ENCODE data around the gene C1D.
A peak's percentile ranks its signal among the peaks of the same experiment; 100 is the strongest.

The C1D gene

DNA sequence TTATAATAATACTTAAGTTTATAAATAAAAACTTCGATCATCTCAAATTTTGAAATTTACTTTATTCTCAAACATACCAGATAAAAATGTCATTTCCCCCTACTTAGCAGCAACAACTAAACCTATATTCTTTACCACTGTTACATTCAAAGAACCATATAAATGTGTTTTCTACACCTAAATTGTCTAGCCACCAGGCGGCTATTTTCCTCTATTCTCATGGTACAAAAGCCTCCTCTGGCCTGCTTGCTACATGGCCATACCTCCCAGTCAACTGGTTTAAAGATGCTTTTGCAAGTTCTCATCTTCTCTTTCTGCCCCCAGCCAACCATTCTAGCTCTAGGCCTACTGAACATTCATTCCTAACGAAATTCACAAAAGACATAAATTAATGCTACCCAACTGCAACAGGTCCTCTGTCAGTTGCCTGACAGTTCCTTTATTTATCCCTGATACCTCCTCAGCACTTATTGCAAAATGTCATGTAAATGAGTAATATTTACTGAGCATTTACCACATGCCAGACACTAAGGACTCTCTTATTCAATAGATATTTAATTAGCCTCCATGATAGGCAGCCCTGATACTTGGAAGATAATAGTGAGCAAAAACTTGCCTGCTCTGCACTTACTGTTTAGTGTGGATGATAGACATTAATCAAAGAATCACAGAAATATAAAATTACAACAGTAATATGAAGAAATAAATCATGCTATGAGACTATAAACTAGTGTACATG lies 5.0 kb downstream of the C1D start:
- DNase-seq: no peak

DNA sequence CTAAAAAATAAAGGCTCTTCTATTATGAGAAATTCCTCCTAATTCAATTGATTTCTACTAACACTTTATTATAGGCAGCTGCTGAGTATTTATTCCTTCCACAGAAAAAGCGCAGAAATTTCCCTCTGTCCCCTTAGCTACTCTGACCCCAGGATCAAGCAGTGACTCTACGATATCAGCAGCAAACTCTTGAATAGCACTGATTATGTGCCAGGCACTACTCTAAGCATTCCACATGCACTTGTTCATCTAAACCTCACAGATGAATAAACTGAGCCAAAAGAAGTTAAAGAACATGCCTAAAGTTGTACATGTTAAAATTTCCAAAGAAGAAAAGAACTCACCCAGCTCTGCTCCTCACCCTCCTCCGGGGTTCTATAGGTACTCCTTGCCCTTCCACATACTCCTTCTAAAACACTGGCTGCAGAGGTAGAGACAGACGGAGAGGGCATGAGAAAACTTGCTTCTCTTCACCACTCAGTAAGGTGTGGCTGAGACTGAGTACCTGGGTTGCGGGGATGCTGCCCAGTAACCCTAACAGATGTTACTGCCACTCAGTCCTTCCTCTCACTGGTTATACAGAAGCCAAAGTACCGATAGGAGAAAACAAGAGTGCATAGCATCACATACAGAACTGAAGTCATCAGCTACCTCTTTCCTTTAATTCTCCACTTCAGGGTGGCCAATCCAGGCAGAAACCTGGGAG lies 9.9 kb downstream of the C1D start:
- no peak for DNase-seq

DNA sequence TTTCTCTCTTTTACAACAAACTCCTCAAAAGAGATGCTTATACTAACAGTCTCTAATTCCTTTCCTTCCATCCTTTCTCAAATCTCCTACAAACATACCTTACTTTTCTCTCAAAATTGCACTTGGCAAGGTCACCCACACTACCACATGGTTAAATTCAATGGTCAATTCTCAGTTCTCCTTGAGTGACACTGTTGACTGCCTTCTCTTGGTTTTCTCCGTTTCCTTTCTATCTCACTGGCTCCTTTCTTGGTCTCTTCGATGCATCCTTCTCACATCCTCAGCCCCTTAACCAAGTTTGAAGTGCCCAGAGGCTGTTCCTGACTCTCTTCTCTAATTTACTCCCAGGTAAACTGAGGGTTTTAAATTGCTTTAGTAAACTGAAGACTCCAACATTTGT lies 12.5 kb downstream of the C1D start:
- no peak for DNase-seq

DNA sequence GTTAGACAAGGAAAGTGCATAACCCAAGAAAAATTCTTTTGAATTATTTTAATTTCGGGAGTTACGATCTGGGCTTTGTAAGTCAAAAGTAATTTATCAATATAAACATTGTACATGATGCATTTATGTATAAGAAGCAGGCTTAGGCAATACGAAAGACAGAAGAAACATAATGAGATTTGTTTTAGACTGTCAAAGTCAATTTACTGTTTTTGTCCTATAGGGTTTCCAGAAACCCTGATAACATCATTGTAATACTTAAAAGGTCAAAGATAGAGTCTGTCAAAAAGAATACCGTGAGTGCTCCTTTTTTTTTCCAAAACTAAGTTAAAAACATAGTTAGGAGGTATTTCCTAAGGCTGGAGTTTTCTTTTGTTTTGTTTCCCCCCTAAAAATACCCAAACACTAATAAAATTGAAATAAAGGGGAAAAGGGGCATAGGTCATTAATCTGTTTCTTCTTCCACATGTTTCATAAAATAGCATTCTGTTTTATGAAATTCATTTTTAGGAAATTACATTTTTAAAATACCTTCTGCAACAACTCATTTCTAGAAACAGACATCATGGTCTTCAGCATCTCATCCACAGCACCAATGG lies 16.1 kb downstream of the C1D start:
- DNase-seq: no peak

DNA sequence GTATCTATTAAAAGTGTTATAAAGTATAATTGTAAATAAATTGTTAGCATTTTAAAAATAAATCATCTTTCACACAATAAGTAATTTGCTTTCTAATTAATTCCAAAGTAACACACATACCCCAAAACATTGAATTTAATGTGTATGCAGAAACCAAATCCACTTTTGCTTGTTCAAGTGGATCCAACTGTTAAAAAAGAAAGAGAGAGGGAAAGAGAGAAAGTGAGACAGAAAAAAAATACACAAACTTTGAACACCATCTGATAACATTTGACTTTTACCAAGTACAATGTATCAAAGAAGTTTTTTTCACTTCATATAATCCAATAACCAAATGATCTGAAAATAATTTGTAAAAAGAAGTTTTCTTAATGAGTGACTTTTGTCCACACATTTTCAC lies 16.6 kb downstream of the C1D start:
- DNase-seq: no peak

DNA sequence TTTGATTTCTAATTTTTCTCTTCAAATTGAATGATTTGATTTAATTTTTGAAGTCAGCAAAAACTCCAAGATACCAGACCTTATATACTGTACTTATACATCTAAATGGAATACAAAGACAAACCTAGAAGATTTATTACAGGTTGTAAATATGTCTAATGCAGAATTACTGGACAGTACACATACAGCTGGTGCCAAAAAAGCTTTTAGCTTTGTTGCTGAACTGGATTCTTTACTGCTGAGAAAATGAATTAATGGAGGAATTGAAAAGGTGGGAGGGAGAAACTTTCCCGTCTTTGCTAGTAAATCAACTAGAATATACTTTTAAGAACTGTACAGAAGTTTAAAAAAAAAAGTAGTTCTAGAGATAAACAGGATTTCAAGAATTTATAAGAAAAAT lies 17.5 kb downstream of the C1D start:
- no peak for DNase-seq

DNA sequence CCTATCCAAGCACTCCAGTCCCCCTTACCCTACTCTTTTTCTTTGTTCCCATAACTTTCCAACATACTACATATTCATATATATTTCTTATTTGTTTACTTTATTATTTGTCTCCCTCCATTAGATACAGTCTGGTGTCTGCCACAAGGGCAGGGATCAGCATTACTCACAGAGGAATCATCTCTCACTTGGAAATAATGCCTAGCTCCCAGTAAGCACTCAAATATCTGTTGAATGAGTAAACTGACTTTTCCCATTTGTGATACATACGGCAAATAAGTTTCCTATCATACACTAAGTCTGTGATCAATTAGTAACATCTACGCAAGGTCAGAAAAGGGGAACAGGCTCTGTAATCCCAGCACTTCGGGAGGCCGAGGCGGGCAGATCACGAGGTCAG lies 18.7 kb downstream of the C1D start:
- no peak for DNase-seq

DNA sequence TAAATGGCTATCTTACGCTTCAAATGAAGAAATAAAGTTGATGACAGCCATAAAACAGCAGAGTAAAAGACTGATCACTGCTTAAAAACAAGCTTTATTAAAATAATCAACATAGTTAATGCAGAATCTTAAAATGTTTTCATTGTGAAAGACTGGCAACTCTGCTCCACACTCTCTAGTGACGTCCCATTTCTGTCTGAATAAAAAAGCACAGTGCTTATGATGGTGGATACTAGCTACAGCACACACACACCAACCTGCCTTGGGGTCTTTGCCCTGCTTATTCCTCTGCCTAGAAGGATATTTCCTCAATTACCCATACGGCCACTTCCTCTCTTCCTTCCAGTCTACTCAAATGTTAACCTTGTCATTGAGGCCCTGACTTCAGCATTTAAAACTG lies 19.1 kb downstream of the C1D start:
- no peak for DNase-seq

DNA sequence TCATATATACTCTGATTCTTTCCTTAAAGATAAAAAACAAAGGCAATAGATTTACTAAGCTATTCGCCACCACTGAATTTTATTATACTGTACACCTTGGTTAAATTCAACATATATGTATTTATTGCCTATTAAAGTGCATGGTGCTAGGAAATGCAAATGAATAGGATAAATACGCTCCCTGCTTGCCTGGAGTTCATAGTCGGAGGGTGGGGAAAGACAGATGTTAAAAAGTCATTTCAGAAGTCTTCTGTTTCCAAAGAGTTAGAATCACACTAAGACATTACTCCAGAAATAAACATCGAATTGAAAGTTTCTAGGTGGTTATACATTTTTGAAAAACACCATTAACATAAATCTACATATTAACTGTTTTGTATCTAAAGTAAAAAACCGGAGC lies 19.8 kb downstream of the C1D start:
- DNase-seq: no peak

DNA sequence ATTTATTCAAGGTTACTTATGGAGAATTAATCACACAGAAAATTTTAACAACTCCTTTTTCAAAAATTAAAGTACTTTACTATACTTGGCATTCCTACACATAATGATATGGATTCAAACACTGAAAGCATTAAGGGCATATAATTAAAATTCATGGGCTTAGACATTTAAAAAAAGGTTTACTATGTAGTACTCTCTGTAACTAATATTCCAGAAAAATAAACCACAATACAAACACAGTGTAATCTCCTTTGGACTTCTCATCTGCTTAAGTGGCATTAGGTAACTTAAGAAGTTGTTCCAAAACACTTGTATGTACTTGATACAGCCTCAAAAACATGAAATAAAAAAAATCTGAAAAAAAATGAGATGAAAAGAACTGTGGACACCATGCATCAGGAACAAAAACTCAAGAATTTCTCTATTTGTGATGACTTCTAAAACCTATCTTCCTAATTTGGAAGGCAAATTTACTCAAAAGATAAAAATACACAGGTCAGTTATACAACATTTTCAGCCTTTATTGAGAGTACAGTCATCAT lies 21.0 kb downstream of the C1D start:
- no peak for DNase-seq

DNA sequence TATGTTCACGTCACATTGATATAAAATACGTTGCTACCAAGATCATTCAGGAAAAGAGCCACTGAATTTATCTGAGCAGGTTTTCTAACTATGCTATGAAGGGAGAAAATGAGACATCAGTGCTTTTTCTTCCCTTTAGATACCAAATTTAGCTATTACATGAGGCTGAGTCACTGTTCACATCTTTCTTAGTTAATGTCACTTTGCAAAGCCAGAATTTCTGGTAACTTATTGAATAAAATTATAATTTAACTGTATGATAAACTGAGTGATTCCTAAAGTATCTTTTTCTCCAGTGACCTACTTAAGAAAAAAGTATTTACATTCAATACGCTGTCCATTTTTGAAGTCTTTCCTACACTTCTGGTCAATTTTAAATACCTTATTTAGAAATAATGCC lies 22.7 kb downstream of the C1D start:
- no peak for DNase-seq

DNA sequence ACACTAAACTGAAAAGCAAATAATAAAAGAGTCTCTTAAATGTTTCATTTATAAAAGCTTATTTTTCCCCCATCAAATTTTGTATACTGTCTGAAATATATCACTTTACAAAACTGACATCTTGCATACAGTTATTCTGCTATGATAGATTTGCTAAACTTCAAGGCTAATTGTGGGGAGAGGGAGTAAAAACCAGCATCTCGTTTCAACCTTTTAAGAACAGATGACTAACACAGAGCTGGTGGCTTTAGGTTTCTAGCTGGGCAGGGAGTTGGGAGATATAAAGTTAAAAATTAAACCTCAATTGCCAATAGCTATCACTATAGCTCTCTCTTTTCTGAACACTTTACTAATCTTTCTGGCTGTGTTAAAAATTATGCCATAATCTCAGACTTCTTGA lies 23.5 kb downstream of the C1D start:
- DNase-seq: no peak

DNA sequence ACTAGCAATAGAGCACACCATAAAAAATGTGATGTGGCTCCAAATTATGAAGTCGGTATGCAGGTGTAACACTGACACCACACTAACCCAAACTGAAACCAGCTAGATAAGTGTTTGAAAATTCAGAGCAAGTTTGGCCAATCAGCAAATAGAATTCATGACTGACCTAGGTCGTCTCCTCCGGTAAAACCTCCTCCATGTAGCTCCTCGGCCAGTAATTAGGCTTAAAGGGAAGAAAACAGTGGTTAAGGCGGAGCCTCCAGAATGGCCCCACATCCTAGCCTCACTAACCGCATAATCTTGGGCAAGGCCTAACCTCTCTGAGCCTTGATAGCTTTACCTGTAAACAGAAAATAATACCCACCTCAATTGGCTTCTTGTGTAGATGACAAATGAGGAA lies 30.1 kb downstream of the C1D start:
- no peak for DNase-seq

DNA sequence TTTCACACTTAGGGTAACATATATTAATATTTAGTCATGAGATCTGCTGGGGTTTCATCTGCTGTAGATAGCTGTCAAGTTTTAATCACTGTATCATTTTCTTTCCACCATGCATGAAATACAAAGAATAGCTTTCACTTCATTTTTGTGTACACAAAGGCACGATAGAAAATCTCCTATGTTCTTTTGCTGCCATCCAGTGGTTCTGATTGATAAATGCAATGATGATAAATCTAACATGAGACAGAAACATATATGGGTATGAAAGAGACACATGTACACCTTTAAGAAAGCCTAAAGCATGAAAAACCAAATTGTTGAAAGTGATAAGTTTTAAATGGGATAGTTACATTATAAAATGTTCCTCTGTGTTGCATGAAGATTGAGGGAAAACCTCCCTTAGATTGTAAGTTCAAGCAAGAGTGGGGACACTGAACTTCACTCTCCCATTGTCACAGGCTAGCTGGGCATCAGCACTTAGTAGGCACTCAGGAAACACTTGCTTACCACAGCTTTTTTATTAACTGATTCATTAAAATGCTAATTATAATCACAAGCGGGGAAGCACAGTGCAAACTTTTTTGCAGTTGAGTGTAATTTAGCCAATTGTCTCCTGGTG lies 31.2 kb downstream of the C1D start:
- peak; percentile 54 for DNase-seq

DNA sequence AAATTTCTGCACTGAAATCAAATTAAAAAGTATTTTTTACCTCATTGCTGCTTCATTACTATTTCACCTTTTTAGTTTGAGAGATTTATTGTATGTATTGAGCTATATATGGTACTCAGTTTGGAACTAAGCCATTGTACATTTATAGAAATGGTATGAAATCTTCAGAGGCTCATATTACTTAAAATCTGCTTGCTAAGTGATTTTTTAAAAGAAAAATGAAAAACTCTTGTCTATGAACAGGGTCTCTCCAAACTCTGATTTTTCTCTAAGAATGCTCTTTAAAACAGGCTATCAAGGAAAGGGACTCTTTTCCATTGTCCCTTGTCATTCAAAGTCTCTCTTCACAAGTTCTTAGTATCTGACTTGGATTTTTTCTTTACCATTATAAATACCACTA lies 31.8 kb downstream of the C1D start:
- DNase-seq: no peak

DNA sequence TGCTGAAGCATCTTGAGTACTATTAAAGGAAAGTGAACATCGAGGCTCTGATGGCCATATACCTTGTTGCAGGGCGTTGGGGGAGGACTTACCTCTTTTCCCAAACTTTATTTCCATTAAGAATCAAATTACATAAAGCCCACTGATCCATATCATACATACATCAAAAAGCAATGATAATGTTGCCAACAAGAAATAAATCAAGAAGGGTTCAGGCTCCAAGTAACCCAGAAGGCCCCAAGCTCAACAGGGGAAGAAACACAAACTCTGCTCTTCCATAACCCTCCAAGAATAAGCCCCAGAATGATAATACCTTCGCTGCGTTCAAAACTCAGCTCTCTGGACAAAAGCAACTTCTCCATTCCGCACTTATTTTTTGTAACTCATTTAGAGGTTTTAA lies 32.3 kb downstream of the C1D start:
- no peak for DNase-seq

DNA sequence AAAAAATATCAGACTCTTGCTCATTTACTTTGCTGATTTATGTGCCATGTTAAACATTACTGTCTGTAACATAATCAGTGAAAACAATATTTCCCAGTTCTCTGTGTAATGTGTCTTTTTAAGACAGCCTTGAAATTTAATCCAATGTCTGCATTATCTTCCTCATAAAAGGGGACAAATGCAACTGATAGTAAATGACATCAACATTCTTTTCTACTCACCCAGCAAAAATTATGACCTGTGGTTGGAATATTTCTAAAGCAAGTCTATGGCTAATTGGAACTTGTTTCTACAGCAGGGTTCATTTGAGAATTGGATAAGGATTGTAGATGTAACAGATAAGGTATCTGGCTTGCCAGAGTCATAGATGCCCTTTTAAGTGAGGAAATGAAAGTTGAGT lies 34.8 kb downstream of the C1D start:
- DNase-seq: no peak

DNA sequence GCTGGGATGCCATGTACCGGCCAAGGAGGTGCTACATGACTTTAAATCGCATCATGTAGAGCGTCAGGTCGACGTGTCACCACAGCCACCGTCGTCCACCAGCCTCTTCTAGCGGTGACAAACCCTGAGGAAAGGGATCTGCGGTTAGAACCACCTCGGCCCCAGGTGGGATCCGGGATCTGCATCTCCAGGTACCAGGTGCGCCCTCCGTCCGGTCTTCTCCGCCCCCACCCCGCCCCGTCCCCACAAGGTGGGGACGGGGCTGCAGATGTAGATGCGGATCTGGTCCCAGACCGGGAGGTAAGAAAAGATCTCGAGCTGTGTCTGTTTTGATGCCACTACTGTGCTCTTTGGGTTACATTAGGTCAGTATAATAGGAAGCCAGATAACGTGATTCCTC lies 38.4 kb downstream of the C1D start:
- no peak for DNase-seq

DNA sequence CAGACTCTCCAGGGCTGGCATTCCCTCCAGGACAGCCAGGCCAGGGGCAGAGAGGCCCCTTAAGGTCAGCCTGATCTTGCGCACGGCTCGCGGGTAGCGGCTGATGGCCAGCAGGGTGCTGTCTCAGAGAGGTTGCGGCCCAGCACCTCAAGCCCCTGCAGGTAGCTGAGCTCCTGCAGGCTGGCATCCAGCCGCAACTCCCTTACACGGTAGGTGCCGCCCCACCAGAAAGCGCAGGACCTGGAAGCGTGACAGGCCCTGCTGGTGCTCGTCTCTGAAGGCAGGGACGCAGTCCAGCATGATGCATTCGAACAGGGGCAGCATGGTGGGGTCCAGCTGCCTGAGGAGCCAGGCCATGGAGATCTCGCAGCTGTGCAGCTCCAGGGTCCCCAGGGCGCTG lies 38.9 kb downstream of the C1D start:
- DNase-seq: no peak

DNA sequence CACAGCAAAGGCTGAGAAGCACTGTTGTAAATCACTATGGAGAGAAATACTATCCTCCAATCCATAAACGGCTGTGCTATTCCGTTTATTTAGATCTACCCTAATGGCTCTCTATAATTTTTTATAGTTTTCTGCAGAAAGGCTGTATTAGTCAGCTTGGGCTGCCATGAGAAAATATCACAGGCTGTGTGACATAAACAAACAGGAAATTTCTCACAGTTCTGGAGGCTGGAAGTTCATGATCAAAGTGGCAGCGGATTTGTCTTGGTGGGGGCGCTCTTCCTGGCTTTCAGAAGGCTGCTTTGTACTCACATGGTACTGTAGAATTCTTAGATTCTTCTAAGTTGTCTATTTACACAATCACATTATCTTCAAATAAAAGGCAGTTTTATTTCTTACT lies 44.1 kb downstream of the C1D start:
- DNase-seq: no peak

DNA sequence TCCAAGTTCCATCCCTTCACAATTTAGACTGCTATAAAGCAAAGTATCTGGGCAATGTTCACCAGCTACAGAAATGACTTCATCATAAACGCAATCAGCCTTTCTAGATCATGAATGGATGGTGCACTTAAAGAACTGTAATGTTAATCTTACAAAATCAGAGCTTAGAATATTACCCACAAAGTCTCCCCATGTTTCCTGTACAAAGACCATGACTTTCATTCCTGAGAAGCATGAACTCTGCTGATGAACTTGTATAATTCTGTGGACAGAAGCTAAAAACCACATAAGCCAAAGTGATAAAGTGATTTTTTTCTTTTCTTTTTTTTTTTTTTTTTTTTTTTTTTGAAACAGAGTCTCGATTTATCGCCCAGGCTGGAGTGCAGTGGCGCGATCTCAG lies 53.3 kb downstream of the C1D start:
- DNase-seq: no peak

DNA sequence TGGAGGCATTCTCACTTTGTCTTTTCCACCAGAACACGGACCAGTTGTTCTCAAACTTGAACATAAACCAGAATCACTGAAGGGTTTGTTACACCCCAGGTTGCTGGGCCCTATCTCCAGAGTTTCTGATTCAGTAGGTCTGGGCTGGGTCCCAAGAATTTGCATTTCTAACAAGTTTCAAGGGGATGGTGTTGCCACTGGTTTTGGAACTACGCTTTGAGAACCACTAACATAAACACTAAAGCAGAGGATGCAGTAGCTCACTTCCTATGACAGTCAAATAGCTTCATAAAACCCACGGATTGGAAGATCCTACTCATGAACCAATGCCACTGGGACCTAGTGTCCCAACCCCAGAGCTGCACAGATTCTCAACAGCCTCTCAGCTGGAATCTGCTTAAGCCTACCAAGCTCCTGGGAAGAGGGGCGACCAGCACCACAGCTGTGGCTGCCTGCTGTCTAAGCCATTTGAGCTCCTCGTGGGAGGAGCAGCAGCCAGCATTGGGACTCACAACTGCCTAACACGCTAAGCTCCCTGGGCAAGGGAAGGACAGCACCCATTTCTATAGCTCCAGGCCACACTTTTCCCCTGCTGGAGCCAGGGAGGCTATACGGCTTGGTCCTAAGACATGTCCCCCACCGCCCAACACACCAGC lies 62.5 kb downstream of the C1D start:
- no peak for DNase-seq

DNA sequence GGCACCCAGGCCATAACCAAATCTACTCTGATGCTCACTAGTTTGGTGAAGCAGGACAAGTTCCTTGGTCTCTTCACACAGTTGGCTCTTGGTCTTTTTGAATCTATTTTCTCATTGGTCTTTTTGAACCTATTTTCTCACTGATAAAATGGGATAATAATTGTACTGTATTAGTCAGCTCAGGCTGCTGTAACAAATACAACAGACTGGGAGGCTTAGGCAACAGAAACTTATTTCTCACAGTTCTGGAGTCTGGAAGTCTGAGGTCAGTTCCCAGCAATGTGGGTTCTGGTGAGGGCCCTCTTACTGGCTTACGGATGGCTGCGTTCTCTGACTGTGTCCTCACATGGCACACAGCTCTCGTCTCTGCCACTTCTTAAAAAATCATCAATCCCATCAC lies 63.5 kb downstream of the C1D start:
- DNase-seq: no peak
